Loucy (cell line): Measurements from ENCODE around the gene FANCL.

ENCODE experiments used
- EZH2phosphoT487 ChIP-seq: fragments of 200-600 bp; IDR thresholded peaks from 2 replicates; pipeline ENCODE4 v1.6.1; 2018; ENCODE audit warnings: antibody characterized with exemption, mild to moderate bottlenecking, moderate library complexity, borderline replicate concordance
- TF ChIP-seq, protein P1 (sequence below): fragments of 200-600 bp; sonication (generic); conservative IDR thresholded peaks from 2 replicates; pipeline ENCODE4 v1.5.1; 2014; ENCODE audit warnings: mild to moderate bottlenecking, antibody characterized with exemption, low read length

DNA sequence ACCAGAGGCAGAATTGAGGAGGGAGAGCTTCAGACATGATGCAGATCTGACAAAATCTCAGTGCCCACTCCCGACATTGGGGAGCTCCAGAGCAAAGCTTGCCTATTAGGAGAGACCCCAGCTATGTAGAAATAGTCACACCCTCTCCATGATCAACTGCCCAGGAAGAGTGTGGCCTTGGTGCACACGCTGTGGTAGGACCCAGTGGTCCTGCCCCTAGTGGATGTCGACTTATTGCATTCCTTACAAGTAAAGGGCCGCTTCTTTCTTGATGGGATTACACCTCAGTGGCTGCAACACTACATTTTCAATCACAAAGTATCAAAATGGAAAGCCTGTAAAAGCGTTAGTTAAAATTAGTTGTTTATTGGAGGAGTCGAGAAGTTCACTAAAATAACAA is 130.4 kb downstream of the FANCL start:
- TF ChIP-seq, protein P1, sequence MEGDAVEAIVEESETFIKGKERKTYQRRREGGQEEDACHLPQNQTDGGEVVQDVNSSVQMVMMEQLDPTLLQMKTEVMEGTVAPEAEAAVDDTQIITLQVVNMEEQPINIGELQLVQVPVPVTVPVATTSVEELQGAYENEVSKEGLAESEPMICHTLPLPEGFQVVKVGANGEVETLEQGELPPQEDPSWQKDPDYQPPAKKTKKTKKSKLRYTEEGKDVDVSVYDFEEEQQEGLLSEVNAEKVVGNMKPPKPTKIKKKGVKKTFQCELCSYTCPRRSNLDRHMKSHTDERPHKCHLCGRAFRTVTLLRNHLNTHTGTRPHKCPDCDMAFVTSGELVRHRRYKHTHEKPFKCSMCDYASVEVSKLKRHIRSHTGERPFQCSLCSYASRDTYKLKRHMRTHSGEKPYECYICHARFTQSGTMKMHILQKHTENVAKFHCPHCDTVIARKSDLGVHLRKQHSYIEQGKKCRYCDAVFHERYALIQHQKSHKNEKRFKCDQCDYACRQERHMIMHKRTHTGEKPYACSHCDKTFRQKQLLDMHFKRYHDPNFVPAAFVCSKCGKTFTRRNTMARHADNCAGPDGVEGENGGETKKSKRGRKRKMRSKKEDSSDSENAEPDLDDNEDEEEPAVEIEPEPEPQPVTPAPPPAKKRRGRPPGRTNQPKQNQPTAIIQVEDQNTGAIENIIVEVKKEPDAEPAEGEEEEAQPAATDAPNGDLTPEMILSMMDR, result peak; percentile 38; the same call in 1 of the 2 replicates
- TF ChIP-seq EZH2phosphoT487, result no peak
